Right ventricle myocardium inferior (tissue), 1 donor: Measurements from ENCODE around the gene ATP4B. TPM values are rescaled to one million over a fixed set of nuclear protein-coding genes. Genes with fewer than 3 reads are reported as not detected.
A peak's percentile ranks its signal among the peaks of the same experiment; 100 is the strongest.

Experiments used
- ATAC-seq: fragments of 200-7000 bp; cut with Tn5 transposase; one replicate; pipeline ENCODE4 v1.9.1; 2020; ENCODE audit warnings: mild to moderate bottlenecking, moderate library complexity
- DNase-seq: peaks from one replicate; pipeline ENCODE4 v3.0.0; 2021; ENCODE audit errors: missing footprints
- intact Hi-C: fragments of 100-400 bp; cut with DNase I; formaldehyde crosslinking; loops from one replicate; pipeline ENCODE4 v1.11.0; 2022
- total RNA-seq: library from RNA; stranded (reverse); fragmentation: NEBNext Ultra II Directional; extraction: Animal tissue kit (Norgen Biotek cat#: 25700); gene quantifications from one replicate; pipeline ENCODE4 v1.2.1, GENCODE V29; 2021
- donor health status: DM: no; HTN: yes; CAD: no; lungs with severe emphysema.

Gene ATP4B
- total RNA-seq, 1 donor from 2014 or later, result not detected

DNA sequence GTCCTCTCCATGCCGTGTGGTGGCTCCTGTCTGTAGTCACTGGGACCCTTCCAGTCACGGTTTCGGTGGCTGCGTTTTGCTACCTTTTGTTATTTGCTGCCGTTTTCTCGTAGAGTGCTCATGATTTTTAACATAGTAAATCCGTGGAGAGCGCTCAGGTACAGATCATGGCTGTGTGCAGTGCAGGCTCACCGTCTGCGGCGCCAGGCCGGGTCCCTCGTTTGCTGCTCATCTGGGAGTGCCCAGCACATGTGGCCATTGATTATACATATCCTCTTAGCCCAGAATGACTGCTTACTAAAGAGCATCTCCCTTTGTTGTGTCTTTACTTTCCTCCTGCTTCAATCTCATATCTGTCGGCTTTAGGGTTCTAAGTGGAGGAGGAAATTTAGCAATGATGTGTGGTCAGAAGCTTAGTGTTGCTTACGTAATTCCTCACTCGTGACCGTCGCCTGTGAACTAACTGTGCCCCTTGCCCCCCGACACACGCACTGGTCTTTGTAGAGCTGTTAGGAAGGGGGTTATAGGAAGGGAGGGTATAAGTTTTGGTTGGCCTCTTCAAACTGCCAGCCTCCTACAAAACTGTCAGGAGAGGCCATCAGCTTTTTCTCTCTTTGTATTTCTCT is 41.6 kb downstream of the ATP4B start:
- ATAC-seq (no peak), DNase-seq (peak; percentile 58)
- intact Hi-C loops, result no loop called here

DNA sequence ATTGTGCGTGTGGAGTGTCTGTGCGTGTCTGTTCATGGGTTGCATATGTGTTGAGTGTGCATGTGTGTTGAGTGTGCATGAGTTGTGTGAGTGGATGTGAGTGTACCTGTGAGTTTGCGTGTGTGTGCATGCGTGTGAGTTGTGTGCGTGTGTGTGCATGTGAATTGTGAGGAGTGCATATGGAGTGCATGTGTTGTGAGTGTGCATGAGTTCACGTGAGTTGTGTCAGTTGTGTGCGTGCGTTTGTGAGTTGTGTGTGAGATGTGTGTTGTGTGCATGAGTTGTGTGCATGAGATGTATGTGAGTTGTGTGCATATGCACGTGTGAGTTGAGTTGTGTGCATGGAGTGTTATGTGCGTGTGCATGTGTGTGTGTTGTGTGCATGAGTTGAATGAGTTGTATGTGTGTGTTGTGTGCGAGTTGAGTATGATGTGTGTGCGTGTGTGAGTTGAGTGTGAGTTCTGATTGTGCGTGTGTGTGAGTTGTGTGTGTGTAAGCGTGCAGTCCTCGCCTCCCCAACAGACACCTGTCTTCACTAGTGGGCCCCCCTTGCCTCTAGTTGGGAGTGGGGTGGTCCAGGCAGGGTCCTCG is 44.1 kb downstream of the ATP4B start:
- ATAC-seq (no peak), DNase-seq (no peak)
- intact Hi-C loops, result no loop called here

DNA sequence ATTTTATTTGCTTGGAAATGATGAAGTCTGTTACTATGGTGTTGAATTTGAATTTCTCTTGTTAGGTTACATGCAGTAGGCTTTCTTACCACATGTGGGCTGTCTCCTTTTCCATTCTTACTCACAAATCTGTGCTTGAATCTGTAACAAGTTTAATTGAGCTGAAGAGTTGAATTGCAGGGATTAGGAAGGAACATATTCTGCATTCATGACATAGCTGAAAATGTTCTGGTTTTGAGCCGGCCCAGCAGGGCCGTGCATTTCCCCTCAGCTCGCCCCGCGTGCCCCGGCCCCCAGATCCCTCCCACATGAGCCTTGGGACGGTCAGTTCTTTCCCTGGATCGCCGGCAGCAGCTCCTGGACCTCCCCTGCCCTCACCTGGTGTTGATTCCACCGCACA is 45.4 kb downstream of the ATP4B start:
- ATAC-seq (no peak), DNase-seq (no peak)
- intact Hi-C loops, result no loop called here

DNA sequence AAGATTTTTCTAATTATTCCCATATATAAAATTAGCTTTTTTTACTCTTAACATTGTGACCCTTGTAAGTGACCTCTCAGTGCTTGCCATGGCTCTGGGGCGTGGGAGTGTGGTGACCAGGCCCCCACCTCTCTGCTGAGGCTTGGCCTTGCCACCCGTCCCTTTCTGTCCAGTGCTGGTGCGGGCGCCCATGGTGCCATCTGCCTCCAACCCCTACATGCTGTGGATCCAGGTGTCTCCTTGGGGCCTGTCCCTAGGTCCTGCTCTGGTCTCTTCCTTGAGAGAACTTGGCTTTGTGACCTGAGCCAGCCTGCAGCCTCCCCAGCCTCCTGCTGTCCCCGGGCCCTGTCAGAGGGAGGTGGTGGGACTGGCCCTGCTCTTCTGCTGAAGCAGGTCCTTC is 46.0 kb downstream of the ATP4B start:
- no peak for DNase-seq
- ATAC-seq, result no peak
- intact Hi-C loops, result no loop called here

DNA sequence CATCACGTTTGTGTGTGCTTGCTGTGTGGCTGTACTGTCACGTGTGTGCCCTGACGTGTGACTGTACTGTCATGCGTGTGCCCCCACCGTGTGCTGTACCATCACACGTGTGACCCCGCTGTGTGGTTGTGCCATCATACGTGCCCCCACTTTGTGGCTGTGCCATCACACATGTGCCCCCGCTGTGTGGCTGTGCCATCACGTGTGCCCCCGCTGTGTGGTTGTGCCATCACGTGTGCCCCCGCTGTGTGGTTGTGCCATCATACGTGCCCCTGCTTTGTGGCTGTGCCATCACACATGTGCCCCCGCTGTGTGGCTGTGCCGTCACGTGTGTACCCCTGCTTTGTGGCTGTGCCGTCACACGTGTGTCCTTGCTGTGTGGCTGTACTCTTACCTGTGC is 47.7 kb downstream of the ATP4B start:
- ATAC-seq (no peak), DNase-seq (no peak)
- intact Hi-C loops, result no loop called here

DNA sequence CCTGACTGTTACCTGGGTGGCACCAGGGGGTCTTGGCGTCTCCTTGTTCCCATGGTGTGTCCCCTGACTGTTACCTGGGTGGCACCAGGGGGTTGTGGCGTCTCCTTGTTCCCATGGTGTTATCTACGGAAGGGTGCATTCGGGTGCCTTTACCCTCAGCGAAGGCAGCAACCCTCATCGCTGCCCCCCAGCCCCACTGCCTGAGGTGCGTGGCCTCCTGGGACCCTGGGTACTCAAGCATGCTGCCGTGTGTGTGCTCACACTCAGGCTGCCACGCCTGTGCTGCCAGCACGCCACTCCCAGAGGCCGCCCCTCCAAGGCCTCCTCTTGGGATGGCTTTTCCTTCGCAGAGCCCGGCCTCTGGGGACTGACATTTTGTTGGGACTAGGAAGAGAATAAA is 48.4 kb downstream of the ATP4B start:
- DNase-seq (no peak), ATAC-seq (no peak)
- intact Hi-C loops, result no loop called here

DNA sequence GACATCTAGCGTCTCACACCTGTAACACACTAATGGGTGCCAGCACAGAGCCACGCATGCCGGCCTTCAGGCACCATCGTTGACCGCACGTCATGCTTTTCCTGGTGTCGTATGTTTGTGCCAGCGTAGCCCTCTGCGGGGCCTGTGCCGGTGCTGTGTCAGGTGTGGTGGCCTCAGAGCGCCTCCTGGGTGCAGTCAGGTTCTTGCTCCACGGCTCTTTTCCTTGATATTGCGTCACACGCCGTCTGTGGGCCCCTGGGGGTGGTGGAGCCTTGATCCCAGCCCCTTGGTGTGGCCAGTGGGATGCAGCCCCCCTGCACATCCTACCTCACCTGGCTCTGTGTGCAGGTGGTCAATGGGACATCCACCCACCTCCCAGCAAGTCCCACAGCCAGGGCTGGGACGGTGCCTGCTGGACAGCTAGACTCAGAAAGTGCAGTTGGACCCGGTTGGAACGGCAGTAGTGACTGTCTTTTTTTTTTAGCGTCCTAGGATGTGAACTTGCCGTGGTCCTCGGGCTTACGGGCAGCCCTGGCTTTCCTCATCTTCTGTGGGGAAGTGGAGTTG is 48.9 kb downstream of the ATP4B start:
- intact Hi-C loops, result no loop called here
- ATAC-seq (no peak), DNase-seq (no peak)

DNA sequence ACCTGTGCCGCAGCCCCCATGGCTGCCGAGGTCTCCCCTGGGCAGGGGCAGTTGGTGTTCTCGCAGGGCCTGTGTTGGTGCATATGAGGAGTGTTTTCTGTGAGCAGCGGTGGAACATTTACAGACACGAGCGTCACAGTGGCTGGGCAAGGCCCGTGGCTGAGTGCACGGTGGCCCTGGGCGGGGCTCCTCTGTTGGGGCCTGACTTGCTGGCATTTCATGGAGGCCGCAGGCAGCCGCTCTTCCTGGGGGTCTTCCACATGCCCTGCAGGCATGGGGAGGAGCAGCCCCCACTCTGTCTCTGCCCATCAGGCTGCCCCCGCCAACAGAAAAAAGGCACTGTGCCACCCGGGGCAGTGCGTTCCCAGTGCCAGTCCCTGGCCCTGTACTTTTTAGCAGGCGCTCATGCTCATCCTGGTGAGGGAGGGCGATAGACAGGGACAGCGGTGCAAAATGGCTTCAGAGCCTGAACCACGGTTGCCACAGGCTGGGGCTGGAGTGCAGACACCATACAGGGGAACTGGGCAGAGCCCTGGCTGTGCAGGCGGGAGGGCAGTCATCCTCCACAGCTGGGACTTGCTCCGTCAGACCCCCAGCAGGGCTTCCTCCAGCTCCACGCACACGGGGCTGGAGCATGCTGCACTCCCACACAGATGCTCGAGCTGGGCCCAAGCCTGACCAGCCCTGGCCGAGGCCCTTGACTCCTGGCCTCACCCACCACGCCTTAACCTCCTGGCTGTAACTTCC is 49.9 kb downstream of the ATP4B start:
- no peak for ATAC-seq
- DNase-seq, result no peak
- intact Hi-C loops, result no loop called here

DNA sequence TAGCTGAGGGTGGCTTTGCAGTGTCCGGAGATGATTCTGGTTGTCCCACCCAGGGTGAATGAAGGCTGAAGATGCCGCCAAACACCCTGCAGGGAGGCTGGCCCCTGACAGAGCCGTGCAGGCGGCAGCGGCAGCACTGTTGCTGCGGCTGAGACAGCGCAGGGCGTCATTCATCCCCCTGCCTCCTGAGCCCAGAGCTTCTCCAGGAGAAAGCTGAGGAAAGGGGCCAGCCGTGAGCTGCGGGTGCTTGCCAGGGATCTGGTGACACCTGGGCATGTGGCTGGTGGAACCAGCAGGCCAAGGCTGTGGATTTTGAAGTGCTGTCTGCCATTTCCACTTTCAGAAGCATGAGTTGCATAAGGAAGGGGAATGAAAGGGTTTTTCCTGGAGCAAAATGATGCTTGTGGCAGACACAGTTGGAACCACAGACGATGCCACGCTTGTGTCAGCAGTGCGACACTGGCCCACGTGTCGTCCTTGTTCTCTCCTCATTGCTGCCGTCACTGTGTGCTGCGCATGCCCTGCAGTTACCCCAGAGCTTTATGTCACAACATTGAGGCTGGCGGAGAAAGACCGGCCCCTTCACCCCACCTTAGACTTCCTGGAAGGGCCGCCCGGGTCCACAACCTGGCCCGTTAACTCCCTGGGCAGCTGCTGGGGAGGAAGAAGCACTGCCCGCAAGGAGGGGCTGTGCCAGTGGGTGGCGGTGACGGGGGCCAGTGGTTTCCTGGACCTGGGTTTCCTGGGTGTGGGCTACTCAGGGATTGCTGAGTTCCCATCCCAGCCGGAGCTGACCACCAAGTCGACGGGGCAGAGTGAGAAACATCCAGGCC is 50.7 kb downstream of the ATP4B start:
- intact Hi-C loops, result no loop called here
- peak; percentile 84 for DNase-seq
- no peak for ATAC-seq

DNA sequence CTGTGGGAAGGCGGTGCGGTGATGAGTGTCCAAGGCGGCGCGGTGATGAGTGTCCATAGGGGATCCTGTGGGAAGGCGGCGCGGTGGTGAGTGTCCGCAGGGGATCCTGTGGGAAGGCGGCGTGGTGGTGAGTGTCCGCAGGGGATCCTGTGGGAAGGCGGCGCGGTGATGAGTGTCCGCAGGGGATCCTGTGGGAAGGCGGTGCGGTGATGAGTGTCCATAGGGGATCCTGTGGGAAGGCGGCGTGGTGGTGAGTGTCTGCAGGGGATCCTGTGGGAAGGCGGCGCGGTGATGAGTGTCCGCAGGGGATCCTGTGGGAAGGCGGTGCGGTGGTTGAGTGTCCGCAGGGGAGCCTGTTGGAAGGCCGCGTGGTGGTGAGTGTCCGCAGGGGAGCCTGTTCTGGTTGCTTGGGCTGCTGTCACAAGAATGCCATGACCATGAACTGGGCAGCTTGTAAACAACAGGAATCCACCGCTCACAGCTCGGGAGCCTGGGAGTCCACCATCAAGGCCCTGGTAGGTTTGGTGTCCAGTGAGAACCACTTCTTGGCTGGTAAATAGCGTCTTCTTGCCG is 52.0 kb downstream of the ATP4B start:
- ATAC-seq, result no peak
- intact Hi-C loops, result no loop called here
- no peak for DNase-seq

DNA sequence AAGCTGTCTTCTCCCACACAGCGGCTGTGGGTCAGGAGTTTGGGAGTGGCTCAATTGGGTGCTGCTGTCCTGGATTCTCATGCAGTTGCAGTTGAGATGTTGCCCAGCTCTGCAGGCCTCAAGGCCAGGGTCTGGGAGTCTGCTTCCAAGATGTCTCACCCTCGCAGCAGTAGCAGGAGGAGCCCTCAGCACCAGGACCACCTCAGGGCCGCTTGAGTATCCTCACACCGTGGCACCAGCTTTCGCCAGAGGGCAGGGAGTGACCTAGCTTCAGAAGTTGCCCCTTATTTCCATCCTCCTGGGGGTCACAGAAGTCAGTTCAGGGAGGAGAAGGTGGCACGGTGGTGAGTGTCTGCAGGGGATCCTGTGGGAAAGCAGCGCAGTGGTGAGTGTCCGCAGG is 52.5 kb downstream of the ATP4B start:
- intact Hi-C loops, result no loop called here
- DNase-seq (no peak), ATAC-seq (no peak)

DNA sequence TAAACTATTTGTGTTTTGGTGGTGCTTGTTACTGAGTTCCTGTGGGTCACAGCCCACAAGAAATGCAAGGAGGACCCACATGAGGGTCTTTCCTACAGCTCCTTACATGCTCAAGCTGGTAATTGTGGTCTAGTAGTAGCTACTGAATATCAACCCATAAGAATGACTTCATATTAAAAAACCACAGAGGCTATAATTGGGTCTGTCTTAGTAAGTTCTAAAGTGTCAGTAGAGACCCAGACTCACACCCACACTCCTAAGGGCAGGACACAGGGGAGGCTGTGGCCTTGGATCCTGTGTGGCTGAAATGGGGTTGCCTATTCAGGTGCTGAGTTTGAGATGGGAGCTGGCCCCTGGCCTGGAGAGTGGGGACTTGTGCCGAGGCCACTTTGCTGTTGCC is 53.8 kb downstream of the ATP4B start:
- DNase-seq (no peak), ATAC-seq (no peak)
- intact Hi-C loops, result no loop called here

DNA sequence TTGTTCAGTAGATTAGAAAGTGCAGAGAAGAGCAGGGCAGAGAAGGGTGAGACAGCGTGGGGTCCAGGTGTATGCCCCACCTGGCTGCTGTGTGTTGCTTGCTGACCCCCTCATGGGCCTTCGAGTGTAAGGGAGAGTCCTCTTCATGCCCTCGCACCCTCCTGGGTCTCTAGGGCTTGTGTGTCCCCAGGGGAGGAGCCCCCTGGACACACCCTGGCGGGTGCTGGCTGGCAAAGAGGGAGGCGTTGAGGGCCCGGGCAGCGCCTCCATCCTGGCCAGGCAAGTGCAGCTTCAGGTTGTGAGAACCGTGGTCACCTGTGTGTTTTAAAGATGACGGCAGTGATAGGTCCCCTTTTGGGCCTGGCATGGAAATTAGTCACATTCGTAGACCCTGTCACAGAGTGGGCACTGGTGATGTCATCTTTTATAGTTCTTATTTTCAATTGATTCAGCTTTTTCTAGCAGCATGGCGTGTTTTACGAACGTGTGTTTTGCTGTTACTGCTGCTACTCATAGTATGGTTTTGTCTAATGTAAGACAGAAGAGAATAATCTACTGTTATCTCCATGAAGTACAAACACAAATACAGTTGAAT is 54.8 kb downstream of the ATP4B start:
- no peak for DNase-seq
- intact Hi-C loops, result no loop called here
- ATAC-seq, result no peak

DNA sequence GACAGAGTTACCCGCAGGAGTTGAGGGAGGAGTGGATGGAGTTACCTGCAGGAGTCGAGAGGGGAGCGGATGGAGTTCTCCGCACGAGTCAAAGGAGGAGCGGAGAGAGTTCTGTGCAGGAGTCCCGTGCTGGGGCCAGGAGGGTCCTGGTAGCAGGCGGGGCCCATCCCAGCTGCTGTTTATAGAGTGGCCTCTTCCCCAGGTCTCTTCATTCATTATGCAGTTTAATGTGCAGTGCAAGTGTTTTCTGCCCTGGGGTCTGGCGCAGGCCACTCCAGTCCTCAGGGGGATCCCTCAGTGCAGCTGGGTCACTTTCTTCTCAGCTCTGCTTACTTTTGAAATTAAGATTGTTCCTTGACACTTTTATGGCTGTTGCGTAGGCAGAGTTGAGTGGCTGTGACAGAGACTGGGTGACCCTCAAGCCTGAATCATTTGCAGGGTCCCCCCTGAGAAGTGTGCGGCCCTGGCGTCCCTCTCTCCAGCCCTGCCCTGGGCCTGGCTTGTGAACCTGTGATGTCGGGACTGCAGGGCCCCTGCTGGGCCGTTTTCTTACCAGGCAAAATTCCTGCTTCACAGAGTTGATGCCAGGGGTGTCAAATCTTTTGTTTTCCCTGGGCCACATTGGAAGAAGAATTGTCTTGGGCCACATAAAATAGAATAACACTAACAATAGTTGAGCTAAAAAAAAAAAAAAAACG is 55.6 kb downstream of the ATP4B start:
- ATAC-seq (no peak), DNase-seq (no peak)
- intact Hi-C loops, result no loop called here

DNA sequence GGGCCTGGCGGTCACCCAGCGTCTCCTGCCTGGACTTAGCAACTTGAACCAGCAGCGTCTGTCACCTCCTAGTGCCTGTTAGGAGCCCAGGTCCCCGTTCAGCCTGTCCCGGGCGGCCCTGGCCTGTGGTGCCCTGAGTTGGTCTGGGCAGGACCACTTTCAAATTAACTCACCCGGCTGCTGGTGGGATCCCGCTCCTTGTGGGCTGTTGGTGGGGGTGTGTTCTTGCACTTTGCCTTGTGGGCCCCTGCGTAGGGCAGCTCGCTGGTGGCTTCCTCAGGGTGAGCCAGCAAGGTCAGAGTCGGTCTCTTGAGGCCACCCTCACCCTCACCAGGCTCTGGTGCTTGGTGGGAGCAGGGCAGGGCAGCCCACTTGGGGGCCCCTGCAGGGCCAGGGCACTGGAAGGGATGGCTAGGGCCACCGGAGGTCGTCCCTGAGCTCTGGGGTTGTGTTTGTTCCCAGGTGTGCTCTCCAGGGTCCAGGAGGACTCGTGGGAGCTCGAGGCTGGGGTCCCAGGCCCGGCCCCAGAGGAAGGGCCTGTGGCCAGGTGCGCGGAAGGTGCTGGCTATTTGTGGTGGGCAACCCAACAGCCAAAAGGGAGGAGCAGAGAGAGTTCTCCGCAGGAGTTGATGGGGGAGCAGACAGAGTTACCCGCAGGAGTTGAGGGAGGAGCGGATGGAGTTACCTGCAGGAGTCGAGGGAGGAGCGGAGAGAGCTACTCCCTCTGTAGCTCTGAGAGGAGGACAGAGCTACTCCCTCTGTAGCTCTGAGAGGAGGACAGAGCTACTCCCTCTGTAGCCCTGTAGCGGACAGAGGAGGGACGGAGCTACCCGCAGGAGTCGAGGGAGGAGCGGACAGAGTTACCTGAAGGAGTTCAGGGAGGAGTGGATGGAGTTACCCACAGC is 56.6 kb downstream of the ATP4B start:
- DNase-seq, result no peak
- intact Hi-C loops, result no loop called here
- ATAC-seq, result no peak

DNA sequence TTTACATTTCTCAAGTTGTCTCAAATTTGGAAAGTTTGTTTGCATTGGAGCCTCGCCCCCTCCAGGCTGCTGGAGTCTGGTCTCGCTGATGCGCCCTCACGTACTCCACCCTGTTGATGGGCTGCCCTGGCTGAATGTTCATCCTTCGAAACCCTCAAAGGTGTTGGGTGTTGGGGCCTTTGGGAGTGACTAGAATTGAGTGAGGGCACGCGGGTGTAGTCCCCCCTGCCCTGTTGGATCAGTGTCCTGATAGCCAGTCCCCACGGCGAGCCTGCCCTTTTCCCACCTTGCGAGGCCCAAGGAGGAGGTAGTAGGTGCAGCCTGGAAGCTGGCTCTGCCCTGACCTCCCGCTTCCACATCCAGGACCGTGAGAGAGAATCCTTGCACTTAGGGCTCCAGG is 58.6 kb downstream of the ATP4B start:
- intact Hi-C loops, result no loop called here
- ATAC-seq, result no peak
- DNase-seq, result no peak
